HG03558 (cell line): Measurements from ENCODE around the gene GTPBP2.
"Not testable (repeated sequence)": the region's sequence is repeated elsewhere in the genome, so short reads cannot be mapped to it uniquely, and the experiment has no call there.

Experiments
- ATAC-seq: cut with Tn5 transposase; IDR thresholded peaks from one replicate; pipeline ENCODE4 v1.9.1; 2021; ENCODE audit warnings: moderate number of reproducible peaks; ENCODE audit not compliant: unreplicated experiment; ENCODE audit errors: extremely low read depth

The GTPBP2 gene

GRCh38 chr6:43662948-43663347 is 33.9 kb upstream of the GTPBP2 start:
- ATAC-seq = not testable (repeated sequence)

- no peak for ATAC-seq
Observed at GRCh38 chr6:43658161-43658560, 29.1 kb upstream of the GTPBP2 start.

GRCh38 chr6:43657221-43657802 is 28.2 kb upstream of the GTPBP2 start:
- ATAC-seq = no peak

- ATAC-seq = not testable (repeated sequence)
Observed at GRCh38 chr6:43652822-43653221, 23.8 kb upstream of the GTPBP2 start.

- no peak for ATAC-seq
Observed at GRCh38 chr6:43648248-43648647, 19.2 kb upstream of the GTPBP2 start.

GRCh38 chr6:43647613-43648012 is 18.5 kb upstream of the GTPBP2 start:
- ATAC-seq = no peak

- no peak for ATAC-seq
Observed at GRCh38 chr6:43645613-43645964, 16.5 kb upstream of the GTPBP2 start.

- no peak for ATAC-seq
Observed at GRCh38 chr6:43644940-43645612, 16.0 kb upstream of the GTPBP2 start, which contains the start of gene RSPH9. TSS of gene RSPH9 (plus strand) at chr6:43645036. CDS start at chr6:43645099, 63 bp downstream.

- ATAC-seq = no peak
Observed at GRCh38 chr6:43639984-43640800, 11.1 kb upstream of the GTPBP2 start.

- ATAC-seq = no peak
Observed at GRCh38 chr6:43636308-43636659, 7.2 kb upstream of the GTPBP2 start.

- peak; percentile 45 for ATAC-seq
Observed at GRCh38 chr6:43635387-43636307, 6.6 kb upstream of the GTPBP2 start, which contains the start of gene MAD2L1BP. TSS of gene MAD2L1BP (plus strand) at chr6:43635840. CDS start at chr6:43635876, 36 bp downstream.

- no peak for ATAC-seq
Observed at GRCh38 chr6:43634702-43635303, 5.7 kb upstream of the GTPBP2 start.

- not testable (repeated sequence) for ATAC-seq
Observed at GRCh38 chr6:43633002-43633401, 3.9 kb upstream of the GTPBP2 start.

- ATAC-seq = no peak
Observed at GRCh38 chr6:43630980-43631619, 2.0 kb upstream of the GTPBP2 start.

- ATAC-seq = peak; percentile 42
Observed at GRCh38 chr6:43629505-43630300, 639 bp upstream of the GTPBP2 start.

- no peak for ATAC-seq
Observed at GRCh38 chr6:43628393-43629103, 516 bp downstream of the GTPBP2 start.

GRCh38 chr6:43627008-43627825 is 1.8 kb downstream of the GTPBP2 start:
- no peak for ATAC-seq
